IPS-NIHi11 (cell line): Measurements from ENCODE around the gene MYRFL.
A peak's percentile ranks its signal among the peaks of the same experiment; 100 is the strongest.
"Not testable (repeated sequence)": the region's sequence is repeated elsewhere in the genome, so short reads cannot be mapped to it uniquely, and the experiment has no call there.

Experiments
- DNase-seq: peaks from one replicate; pipeline ENCODE4 v3.0.0; 2012; ENCODE audit warnings: mixed read lengths, low spot score

The MYRFL gene

GRCh38 chr12:69824966-69825560 lies at the start of gene MYRFL:
MYRFL (plus strand) TSS chr12:69825227; CDS start chr12:69825518, 291 bp downstream.
- no peak for DNase-seq

GRCh38 chr12:69779928-69780327 lies 45.1 kb upstream of the MYRFL start:
- peak; percentile 73 for DNase-seq

- no peak for DNase-seq
Observed at GRCh38 chr12:69783365-69783764, 41.7 kb upstream of the MYRFL start.

- no peak for DNase-seq
Observed at GRCh38 chr12:69789351-69789750, 35.7 kb upstream of the MYRFL start.

- DNase-seq: no peak
Observed at GRCh38 chr12:69792533-69792932, 32.5 kb upstream of the MYRFL start.

GRCh38 chr12:69807101-69807897 lies 17.7 kb upstream of the MYRFL start:
- DNase-seq: not testable (repeated sequence)

GRCh38 chr12:69810870-69811498 lies 14.0 kb upstream of the MYRFL start:
- no peak for DNase-seq

GRCh38 chr12:69816082-69816481 lies 8.9 kb upstream of the MYRFL start:
- DNase-seq: no peak

- no peak for DNase-seq
Observed at GRCh38 chr12:69821032-69821455, 4.0 kb upstream of the MYRFL start.

GRCh38 chr12:69821456-69822159 lies 3.4 kb upstream of the MYRFL start:
- no peak for DNase-seq

- no peak for DNase-seq
Observed at GRCh38 chr12:69822201-69822860, 2.7 kb upstream of the MYRFL start.

GRCh38 chr12:69824028-69824427 lies 999 bp upstream of the MYRFL start:
- DNase-seq: no peak

- no peak for DNase-seq
Observed at GRCh38 chr12:69828897-69829296, 3.9 kb downstream of the MYRFL start.

GRCh38 chr12:69833696-69834095 lies 8.7 kb downstream of the MYRFL start:
- DNase-seq: no peak

- no peak for DNase-seq
Observed at GRCh38 chr12:69834147-69834546, 9.1 kb downstream of the MYRFL start.

- no peak for DNase-seq
Observed at GRCh38 chr12:69834576-69834975, 9.5 kb downstream of the MYRFL start.

GRCh38 chr12:69835081-69835480 lies 10.1 kb downstream of the MYRFL start:
- no peak for DNase-seq

GRCh38 chr12:69836015-69836414 lies 11.0 kb downstream of the MYRFL start:
- no peak for DNase-seq

- DNase-seq: no peak
Observed at GRCh38 chr12:69837191-69837590, 12.2 kb downstream of the MYRFL start.

- DNase-seq: no peak
Observed at GRCh38 chr12:69837657-69838415, 12.8 kb downstream of the MYRFL start.

- no peak for DNase-seq
Observed at GRCh38 chr12:69840727-69841126, 15.7 kb downstream of the MYRFL start.
